ENCODE data around the gene KLHL29. TPM values are rescaled to one million over a fixed set of nuclear protein-coding genes. Genes with fewer than 3 reads are reported as not detected.

KLHL29 gene
- total RNA-seq, 1 donor from 2014 or later = 2.2 TPM

GRCh38 chr2:23509596-23510292 lies 124.8 kb downstream of the KLHL29 start:
- no peak for DNase-seq (ENCODE audit: low read depth in 2 of 2)

- no peak for DNase-seq (ENCODE audit: low read depth in 2 of 2)
These were observed 125.5 kb downstream of the KLHL29 start for GRCh38 chr2:23510471-23510870.

DNA sequence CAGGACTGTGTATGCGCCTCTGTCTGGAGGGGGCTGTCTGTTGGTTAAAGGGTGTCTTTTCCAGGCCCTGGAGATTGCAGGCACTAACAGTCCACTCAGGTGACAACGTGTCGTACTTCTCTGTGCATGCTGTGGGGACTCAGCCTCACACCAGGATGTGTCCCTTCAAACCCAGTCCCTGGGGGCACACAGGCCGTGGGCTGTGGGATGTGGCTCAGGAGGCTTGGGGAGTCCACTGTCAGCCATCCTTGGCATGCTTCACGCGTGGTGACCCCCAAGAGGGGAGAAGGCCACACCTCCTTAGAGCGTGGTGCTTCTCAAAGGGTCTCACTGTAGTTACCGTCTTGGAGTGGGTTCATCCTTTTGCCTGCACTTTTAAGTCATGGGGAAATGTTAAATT lies 127.8 kb downstream of the KLHL29 start:
- no peak for DNase-seq (ENCODE audit: low read depth in 2 of 2)

- no peak for DNase-seq (ENCODE audit: low read depth in 2 of 2)
These were observed 128.4 kb downstream of the KLHL29 start for GRCh38 chr2:23513245-23513871.

DNA sequence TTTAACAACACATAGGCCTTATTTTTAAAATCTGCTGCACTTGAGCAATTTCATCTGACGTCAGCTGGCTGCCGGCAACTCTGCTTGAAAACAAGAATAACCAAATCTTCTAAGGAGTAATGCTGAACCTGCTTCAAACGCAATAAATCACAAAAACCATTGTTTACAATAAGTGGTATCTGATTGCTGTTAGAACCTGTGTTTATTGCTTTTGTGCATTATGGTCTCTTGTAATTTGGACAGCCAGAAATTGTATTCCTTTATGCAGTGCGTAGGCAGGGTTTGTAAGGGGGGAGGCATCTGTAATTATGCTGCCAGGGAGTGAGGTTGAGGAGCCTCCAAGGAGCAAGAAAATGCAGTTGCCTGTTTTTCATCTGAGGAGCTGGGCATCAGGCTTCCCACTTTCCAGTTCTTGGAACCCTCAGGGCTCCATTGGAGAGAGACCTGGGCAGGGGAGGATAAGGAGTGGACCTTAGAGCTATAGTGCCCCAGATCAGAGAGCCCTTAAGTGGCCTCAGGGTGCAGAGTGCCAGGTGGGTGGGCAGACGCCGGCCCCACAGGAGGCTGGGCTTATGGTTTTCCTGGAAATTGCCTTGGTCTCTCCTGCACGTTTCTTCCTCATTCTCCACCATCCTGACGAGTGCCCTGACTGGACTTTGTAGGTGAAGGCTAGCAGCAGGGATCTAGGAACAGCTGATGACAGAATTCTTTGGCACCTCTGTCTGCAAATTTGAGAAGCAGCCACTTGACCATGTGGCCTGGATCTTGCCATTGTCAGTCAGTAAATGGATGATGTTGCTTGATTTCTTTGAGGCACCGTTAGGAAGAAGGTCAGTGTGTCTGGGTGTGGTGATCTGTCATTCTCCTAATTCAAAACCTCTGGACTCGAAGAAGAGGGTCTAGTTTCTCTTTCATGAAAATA lies 129.2 kb downstream of the KLHL29 start:
- no peak for DNase-seq (ENCODE audit: low read depth in 2 of 2)

GRCh38 chr2:23516520-23517256 lies 131.7 kb downstream of the KLHL29 start:
- no peak for DNase-seq (ENCODE audit: low read depth in 2 of 2)

DNA sequence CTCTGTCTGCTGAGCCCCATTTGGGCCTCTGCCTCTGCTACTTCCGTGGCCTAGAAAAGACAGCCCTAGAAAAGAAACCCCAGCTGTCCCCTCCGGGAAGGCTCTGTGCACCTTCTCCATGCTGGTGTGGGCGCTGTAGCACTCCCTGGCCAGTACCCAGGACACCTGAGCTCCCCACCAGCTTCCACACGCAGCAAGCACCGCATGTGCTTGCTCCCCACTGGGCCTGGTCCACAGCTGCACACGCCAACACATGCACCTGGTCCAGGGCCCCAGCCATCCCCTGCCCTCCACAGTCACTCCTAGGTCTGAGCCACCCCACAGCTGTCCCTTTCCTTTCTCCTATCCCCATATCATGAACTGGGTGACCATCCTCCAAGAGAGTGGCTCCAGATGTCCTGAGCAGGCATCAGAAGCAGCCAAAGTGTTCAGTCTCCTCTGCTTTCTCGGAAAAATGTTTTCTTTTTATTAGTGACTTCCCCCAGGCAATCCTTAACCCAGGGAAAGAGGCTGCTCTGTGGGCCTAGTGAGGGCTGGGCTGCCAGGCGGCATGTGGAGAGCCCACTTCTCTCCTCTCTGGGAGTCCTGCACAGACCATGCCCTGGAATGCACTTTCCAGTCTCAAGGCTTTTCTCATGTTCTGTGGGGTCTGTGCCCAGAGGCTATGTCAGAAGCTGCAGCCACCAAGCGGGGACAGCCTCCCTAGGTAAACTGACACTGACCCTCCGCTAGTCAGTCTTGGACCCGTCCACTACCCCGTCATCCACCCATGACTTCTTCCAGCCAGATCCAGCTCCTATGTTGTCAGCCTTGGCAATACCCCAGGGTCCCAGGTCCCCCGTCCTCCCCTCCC lies 133.7 kb downstream of the KLHL29 start:
- no peak for DNase-seq (ENCODE audit: low read depth in 2 of 2)

- no peak for DNase-seq (ENCODE audit: low read depth in 2 of 2)
These were observed 134.3 kb downstream of the KLHL29 start for GRCh38 chr2:23519334-23519651.

- no peak for DNase-seq (ENCODE audit: low read depth in 2 of 2)
These were observed 135.3 kb downstream of the KLHL29 start for GRCh38 chr2:23520256-23520655.

DNA sequence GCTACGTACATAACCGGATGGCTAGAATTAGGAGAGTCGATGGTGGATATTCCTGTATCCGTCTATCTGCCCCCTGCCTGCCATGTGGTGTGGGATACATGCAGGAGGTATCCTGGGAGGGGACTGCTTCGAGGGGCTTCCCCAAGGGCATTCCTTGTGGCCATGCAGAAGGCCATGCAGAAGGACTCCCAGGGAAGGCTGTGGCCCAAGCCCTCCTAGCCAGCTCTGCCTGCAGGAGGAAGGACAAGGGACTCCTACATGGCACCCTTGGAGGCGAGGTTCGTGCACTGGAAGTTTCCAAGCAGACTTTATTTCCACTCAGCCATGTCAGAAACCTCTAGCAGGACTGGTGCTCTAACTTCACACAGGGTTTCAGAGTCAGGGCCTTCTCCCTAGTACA lies 136.1 kb downstream of the KLHL29 start:
- no peak for DNase-seq (ENCODE audit: low read depth in 2 of 2)

GRCh38 chr2:23522726-23523372 lies 137.9 kb downstream of the KLHL29 start:
- DNase-seq (ENCODE audit: low read depth in 2 of 2) = no peak

DNA sequence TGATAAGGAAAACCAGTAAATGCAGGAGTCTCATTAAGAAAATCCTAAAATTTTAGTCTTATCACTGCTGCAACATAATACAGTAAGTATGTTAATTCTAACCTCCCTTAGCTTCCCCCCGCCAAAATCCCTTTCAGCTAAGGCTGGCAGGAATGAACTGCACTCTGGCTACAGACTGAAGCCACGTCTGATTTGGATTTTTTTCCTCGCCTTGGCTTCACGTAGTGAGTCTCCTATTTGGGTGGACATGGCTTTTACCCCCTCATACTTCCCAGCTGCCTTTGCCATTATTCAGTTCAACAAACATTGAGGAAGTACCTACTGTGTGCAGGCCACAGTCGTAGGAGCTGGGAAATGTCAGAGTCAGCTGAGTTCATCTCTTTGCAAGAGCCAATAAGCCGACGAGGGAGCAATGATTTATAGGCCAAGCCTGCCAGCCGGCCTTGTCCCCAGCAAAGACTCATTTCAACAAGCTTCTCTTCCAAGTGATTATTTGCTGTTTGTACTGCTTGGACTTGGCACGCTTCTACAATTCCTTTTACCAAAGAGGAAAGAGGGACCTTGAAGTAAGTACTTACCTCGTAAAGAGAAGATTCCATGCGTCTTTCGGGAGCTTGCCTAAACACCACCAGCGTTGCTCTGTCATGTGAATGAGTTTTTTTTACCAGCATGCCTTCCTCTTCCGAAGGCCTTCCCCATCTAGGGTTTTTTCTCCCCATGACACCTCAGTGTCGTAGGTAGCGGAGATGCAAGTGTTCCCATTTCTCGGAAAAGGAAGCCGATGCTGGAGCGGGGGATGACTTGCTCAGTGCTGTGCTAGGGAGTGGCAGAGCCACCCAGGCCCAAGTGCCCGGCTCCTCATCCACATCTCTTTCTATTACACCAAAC lies 138.6 kb downstream of the KLHL29 start:
- no peak for DNase-seq (ENCODE audit: low read depth in 2 of 2)

GRCh38 chr2:23524261-23524706 lies 139.3 kb downstream of the KLHL29 start:
- peak in 1 of 2 donors; percentile 14 for DNase-seq (ENCODE audit: low read depth in 2 of 2)

GRCh38 chr2:23525137-23525765 lies 140.3 kb downstream of the KLHL29 start:
- no peak for DNase-seq (ENCODE audit: low read depth in 2 of 2)

GRCh38 chr2:23526114-23526513 lies 141.1 kb downstream of the KLHL29 start:
- no peak for DNase-seq (ENCODE audit: low read depth in 2 of 2)

DNA sequence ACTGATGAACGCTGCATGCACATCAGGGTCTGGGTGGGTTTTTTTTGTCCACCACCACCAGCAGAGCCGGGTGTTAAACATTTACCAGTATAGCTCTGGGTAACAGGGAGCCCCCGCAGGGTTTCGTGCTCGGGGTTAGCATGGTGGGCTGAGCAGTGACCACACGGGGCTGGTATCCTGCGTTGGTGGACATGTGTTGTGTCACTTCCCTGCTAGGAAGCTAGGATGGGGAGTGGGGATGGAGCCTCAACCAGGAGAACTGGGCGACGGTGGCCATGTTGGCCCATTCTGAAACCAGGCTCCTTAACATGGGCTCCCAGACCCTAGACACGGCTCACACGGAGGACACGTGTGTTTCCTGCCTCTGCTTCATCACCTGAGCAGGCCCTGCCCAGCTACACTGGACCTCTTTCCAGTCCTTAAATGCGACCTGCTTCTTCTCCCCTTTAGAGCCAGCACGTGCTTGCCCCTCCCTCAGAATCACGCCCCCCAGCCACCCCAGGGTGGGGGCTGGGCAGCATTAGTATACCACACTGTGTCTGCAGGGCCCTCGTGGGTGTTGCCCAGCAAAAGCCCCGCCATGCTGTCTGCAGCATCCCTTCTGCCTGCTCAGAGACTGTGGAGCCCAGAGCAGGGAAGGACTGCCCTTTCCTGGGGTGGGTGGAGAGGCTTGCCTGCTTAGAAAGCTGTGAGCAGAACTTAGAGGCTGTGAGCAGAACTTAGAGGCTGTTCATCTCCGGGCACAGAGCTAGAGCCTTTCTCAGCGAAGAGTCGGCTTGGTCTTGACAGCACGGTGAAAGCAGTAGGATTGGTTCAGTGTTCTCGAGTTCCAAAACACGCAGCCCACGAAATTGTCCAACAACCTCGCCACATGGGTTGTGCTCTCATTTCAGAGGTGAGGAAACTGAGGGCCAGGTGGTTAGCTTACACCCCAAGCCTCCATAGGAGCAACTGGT lies 142.1 kb downstream of the KLHL29 start:
- DNase-seq (ENCODE audit: low read depth in 2 of 2) = no peak

DNA sequence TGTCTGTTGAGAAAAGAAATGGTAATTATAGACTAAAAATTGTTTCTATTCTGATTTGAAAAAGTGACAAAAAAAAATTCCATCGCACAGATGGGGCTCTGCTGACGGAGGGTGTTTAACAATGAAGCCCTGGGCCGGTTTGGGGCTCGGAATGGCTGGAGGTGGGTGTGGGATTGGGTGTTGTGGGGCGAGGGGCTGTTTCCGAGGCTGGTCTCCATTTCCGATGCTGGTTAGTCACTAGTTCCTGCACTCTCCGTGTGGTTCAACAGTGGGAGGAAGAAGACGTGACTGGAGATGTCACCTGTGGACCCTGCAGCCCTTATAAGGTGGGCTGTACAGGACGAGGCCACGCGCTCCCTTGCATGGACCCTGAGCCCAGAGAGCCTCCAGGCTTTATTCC lies 143.2 kb downstream of the KLHL29 start:
- no peak for DNase-seq (ENCODE audit: low read depth in 2 of 2)

DNA sequence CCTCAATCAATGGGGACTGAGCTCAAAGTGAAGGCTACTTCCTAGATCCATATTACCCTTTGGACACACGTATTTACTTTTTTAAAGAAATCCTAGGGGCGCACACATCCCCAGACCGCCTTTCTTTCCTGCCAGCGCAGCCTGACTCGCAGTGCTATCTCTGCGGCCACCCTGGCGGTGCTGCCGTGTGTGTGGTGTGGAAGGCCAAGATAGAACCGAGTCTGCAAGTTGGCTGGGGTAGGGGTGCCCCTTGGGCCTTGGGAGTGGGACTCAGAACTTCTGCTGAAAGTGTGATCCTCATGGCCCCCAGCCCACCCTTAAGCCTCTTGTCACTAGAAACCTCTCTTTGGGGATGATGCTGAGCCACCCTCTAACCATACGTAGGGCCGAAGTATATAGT lies 143.7 kb downstream of the KLHL29 start:
- DNase-seq (ENCODE audit: low read depth in 2 of 2) = no peak
